Measurements from ENCODE around the gene TLCD4.

DNA sequence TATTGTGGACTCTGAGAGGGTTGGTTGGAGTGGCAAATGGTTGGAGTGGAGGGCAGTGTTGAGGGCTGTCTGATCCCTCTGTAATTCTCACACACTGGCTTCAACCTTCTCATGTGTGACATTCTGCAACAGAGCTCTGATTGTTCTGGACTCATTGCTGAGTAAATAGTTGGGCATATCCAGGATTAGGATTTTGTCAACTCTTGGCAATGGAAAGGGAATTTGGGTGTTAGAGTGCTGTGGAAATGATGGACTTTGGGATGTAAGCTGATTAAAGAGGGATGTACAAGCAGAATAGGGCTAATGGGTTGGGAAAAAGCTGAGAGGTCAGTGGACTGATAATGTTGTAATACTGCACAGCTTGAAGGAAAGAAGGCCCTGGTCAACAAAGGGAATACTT, 16.5 kb downstream of the TLCD4 start:
- no peak for TF ChIP-seq YY1 (IDR thresholded peaks at IDR 0.05; ENCODE audit: low read depth)
- TF ChIP-seq ZBTB7A (IDR thresholded peaks at IDR 0.05; ENCODE audit: low read depth), result no peak
- TF ChIP-seq TAF1 (IDR thresholded peaks at IDR 0.05; ENCODE audit: low read depth), result no peak

Measured in Ishikawa (cell line).